PFSK-1 (cell line): ENCODE results near the gene OSTM1.

ENCODE experiments used
- FOXP2 ChIP-seq: optimal IDR thresholded peaks from 2 replicates; pipeline ENCODE3; 2011; ENCODE audit warnings: borderline replicate concordance, control low read depth, inconsistent platforms; ENCODE audit not compliant: insufficient read depth; ENCODE audit errors: extremely low read length, extremely low read depth
- POLR2AphosphoS5 ChIP-seq: IDR thresholded peaks from 2 replicates; pipeline ENCODE4 v1.6.1; 2012; ENCODE audit warnings: low read depth, mild to moderate bottlenecking, control low read depth, low read length, moderate library complexity
- SIN3A ChIP-seq: IDR thresholded peaks from 2 replicates; pipeline ENCODE4 v1.6.1; 2012; ENCODE audit warnings: mild to moderate bottlenecking, low read length, moderate library complexity, borderline replicate concordance; ENCODE audit not compliant: insufficient read depth
- TAF1 ChIP-seq: IDR thresholded peaks from 2 replicates; pipeline ENCODE4 v1.6.1; 2012; ENCODE audit warnings: low read length, control low read depth, borderline replicate concordance; ENCODE audit not compliant: insufficient read depth
- TF ChIP-seq, protein P1 (sequence below), 2 experiments: IDR thresholded peaks; 2 replicates each; pipeline versions ENCODE4 v1.6.1 to v1.8.0; 2011 to 2012; ENCODE audit warnings: low read depth in 2 of 2, low read length in 2 of 2, control low read depth in 1 of 2, inconsistent platforms in 1 of 2, mild to moderate bottlenecking in 1 of 2, moderate library complexity in 1 of 2; ENCODE audit not compliant: insufficient read depth in 1 of 2

OSTM1 gene

DNA sequence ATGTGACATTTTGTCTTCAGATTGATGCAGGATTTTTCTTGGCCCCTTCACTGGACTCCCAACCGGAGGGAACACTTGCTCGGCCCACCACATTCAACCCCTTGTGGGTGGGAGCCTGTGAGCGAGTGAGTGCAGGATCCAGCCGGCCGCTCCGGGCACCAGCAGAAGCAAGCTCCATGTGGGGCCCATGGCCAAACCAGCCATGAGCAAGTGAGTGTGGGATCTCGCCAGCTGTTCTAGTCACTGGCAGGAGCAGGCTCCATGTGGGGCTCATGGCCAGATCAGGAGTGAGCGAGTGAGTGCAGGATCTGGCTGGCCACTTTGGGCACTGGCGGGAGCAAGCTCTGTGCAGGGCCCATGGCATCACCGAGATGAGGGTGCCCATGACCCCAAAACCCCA lies 42.6 kb downstream of the OSTM1 start:
- TF ChIP-seq POLR2AphosphoS5: no peak
- no peak for TF ChIP-seq FOXP2
- no peak for TF ChIP-seq TAF1
- TF ChIP-seq, protein P1, sequence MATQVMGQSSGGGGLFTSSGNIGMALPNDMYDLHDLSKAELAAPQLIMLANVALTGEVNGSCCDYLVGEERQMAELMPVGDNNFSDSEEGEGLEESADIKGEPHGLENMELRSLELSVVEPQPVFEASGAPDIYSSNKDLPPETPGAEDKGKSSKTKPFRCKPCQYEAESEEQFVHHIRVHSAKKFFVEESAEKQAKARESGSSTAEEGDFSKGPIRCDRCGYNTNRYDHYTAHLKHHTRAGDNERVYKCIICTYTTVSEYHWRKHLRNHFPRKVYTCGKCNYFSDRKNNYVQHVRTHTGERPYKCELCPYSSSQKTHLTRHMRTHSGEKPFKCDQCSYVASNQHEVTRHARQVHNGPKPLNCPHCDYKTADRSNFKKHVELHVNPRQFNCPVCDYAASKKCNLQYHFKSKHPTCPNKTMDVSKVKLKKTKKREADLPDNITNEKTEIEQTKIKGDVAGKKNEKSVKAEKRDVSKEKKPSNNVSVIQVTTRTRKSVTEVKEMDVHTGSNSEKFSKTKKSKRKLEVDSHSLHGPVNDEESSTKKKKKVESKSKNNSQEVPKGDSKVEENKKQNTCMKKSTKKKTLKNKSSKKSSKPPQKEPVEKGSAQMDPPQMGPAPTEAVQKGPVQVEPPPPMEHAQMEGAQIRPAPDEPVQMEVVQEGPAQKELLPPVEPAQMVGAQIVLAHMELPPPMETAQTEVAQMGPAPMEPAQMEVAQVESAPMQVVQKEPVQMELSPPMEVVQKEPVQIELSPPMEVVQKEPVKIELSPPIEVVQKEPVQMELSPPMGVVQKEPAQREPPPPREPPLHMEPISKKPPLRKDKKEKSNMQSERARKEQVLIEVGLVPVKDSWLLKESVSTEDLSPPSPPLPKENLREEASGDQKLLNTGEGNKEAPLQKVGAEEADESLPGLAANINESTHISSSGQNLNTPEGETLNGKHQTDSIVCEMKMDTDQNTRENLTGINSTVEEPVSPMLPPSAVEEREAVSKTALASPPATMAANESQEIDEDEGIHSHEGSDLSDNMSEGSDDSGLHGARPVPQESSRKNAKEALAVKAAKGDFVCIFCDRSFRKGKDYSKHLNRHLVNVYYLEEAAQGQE (IDR thresholded peaks at IDR 0.05; ENCODE audit: insufficient read depth in 1 of 2, low read depth in 2 of 2, low read length in 2 of 2): no peak
- no peak for TF ChIP-seq SIN3A

DNA sequence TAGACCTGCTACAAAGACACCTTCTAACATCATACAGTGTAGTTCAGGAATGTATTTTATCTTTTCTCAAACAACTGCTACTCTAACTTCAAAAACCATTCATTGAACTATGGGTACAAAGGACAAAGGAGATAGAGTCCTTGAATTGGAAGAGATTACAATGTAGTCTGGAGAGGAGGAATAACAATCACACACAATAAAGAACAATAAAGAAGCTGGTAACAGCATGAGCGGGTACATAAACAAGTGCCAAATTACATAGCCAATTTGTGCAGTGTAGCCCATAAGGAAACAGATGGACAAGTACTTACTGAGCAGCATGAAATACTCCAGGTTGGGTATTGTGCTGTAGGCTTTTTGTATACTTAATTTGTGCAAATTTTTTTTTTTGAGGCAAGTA lies 44.3 kb downstream of the OSTM1 start:
- no peak for TF ChIP-seq SIN3A
- no peak for TF ChIP-seq POLR2AphosphoS5
- no peak for TF ChIP-seq FOXP2
- no peak for TF ChIP-seq TAF1
- TF ChIP-seq, protein P1 (IDR thresholded peaks at IDR 0.05; ENCODE audit: insufficient read depth in 1 of 2, low read depth in 2 of 2, low read length in 2 of 2): no peak

DNA sequence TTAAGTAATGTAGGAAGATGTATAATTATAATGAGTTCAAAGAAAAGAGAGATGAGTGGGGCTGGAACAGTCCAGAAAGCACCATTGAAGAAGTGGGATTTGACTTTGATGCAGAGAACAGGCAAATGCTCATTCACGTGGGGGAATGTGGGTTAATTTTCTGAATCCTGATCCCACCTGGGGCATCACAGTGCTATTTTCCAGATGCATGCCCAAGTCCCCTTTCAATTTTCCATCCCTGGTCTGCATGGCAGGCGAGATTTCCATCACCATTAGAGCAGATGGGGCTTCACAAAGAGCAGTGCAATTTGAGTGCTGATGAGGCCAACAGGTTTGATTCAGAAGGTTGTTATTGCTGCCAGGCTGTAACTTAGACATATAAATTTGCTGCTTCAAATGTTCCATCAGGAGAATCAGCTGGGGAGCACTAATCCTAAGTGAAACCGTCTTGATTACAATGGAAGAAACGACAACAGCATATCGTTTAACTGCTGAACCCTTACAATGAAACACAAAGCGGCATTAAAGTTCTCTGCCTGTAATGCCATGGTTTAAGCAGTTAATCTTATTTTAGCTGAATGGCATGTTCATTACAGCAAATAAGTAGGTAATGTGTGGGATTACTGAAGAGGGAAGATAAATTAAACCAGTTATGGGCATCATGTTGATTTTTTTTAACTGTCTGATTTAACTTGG lies 45.2 kb downstream of the OSTM1 start:
- TF ChIP-seq, protein P1 (IDR thresholded peaks at IDR 0.05; ENCODE audit: insufficient read depth in 1 of 2, low read depth in 2 of 2, low read length in 2 of 2): no peak
- TF ChIP-seq TAF1 (no peak), POLR2AphosphoS5 (no peak), SIN3A (no peak), FOXP2 (no peak)

DNA sequence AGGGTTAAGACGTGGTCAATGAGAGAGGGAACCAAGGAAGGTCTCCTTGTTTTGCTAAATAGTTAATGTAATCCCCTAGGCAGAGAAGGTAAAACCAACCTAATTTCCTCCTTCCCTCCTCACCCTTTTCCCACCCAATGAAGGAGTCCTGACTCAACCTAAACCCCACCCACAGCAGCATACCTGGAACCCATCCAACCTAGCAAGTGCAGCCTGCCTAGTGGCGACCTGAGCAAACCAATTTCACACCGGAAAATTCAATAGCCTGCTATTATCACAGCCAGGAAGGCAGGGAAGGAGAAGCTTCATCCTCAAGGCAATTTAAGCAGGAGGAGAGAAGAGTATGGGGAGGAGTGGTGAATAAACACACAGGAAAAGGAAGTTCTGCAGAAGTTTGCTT lies 46.9 kb downstream of the OSTM1 start:
- TF ChIP-seq SIN3A (no peak), POLR2AphosphoS5 (no peak), TAF1 (no peak), FOXP2 (no peak)
- TF ChIP-seq, protein P1 (IDR thresholded peaks at IDR 0.05; ENCODE audit: insufficient read depth in 1 of 2, low read depth in 2 of 2, low read length in 2 of 2): no peak

DNA sequence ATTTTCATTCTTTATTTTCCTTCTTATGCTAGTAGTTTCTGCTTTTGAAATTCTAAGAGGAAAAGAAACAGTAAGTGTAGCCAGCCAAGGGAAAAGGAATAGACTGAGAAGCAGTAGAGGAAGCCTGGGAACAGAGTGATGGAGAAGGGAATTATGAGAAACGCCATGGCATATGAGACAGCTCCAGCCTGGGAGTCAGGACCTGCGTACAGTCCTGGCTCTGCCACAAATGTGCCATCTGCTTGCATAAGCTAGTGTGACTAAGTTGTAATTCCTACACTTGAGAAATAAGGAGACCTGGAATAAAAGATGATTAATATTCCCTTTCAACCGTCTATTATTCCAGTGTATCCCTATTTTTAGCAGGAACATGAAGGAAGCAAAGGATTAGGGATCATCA lies 47.5 kb downstream of the OSTM1 start:
- no peak for TF ChIP-seq SIN3A
- no peak for TF ChIP-seq TAF1
- TF ChIP-seq, protein P1 (IDR thresholded peaks at IDR 0.05; ENCODE audit: insufficient read depth in 1 of 2, low read depth in 2 of 2, low read length in 2 of 2): no peak
- TF ChIP-seq POLR2AphosphoS5: no peak
- TF ChIP-seq FOXP2: no peak
